Measurements from ENCODE around the gene SF3B6.
"Not testable (repeated sequence)": the region's sequence is repeated elsewhere in the genome, so short reads cannot be mapped to it uniquely, and the experiment has no call there.

DNA sequence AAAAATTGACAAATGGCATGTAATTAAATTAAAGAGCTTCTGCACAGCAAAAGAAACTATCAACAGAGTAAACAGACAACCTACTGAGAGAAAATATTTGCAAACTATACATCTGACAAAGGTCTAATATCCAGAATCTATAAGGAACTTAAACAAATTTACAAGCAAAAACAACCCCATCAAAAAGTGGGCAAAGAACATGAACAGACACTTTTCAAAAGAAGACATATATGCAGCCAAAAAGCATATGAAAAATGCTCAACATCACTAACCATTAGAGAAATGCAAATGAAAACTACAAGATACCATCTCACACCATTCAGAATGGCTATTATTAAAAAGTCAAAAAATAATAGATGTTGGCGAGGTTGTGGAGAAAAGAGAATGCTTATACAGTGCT, 33.3 kb upstream of the SF3B6 start:
- TF ChIP-seq, protein P1, sequence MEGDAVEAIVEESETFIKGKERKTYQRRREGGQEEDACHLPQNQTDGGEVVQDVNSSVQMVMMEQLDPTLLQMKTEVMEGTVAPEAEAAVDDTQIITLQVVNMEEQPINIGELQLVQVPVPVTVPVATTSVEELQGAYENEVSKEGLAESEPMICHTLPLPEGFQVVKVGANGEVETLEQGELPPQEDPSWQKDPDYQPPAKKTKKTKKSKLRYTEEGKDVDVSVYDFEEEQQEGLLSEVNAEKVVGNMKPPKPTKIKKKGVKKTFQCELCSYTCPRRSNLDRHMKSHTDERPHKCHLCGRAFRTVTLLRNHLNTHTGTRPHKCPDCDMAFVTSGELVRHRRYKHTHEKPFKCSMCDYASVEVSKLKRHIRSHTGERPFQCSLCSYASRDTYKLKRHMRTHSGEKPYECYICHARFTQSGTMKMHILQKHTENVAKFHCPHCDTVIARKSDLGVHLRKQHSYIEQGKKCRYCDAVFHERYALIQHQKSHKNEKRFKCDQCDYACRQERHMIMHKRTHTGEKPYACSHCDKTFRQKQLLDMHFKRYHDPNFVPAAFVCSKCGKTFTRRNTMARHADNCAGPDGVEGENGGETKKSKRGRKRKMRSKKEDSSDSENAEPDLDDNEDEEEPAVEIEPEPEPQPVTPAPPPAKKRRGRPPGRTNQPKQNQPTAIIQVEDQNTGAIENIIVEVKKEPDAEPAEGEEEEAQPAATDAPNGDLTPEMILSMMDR (IDR thresholded peaks at IDR 0.05): not testable (repeated sequence)
- not testable (repeated sequence) for TF ChIP-seq POLR2A (IDR thresholded peaks at IDR 0.05)

All from thyroid gland (tissue), 4 donors.